ENCODE measurements around the gene EVA1A.

Gene EVA1A, protein sequence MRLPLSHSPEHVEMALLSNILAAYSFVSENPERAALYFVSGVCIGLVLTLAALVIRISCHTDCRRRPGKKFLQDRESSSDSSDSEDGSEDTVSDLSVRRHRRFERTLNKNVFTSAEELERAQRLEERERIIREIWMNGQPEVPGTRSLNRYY

DNA sequence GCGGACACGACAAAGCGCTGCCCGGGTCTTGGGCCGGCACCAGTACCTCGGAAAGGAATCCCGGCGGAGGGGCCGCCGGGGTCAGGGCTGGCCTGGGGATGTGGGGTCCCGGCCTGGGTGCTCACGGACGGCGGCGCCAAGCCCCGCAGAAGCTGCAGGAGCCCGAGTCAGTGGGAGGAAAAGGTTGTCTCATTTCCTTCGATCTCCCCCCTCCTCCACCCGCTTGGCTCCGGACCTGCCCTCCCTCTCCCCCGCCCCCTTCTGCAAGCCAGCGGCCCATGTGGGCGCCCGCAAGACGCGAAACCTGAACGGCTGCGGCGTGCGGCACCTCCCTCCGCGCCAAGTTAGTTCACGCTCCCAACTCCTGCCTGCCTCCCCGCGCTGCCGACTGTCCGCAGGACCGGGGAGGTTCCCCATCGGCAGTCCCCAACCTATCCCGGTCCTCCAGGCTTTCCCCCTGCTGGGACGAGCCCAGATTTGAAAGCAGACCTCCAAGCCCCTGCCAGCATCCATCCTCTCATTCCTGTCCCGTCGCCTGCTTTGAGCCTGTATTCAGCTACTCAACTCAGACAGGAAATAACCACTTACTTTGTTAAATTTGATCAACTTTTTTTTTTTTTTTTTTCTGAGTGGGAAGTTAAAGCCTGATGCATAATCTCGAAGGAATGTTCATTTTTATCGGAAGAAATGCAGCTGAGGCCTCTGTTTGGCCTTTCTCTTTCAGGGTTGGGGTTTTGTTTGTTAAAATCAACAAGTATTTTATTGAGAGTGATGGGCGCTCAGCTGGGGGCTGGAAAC is at the start of gene EVA1A:
TSS of gene EVA1A (minus strand) at position 172 of the 798 bp plus-strand sequence. CDS start 42,799 bp downstream, outside the sequence.
- DNase-seq: no peak

DNA sequence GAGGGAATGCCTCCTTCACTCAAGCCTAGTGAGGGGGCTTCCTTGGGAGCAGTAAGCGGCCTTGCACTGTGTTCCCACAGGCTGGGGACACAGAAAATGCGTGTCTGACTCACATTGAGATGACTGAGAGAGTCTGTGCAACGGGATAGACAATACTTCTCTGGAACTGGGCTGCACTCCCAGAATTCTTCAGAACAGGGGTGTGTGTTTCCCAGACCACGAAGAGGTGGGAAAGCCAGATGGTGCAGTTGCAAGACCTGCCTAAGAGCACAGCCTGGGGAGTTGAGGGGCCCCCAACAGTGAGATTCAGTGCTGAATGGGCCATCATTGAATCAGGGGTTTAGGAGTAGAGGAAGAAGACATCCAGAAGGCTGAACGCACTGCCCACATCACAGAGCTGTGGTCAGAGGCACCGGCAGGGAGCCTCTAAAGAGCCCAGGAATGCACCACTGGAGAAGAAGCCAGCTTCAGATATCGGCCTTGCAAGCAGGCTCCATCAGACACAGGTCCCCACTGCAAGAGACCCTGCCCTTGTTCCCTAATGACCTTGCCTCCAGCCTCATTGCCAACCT is 49.3 kb upstream of the EVA1A start:
- DNase-seq: no peak

DNA sequence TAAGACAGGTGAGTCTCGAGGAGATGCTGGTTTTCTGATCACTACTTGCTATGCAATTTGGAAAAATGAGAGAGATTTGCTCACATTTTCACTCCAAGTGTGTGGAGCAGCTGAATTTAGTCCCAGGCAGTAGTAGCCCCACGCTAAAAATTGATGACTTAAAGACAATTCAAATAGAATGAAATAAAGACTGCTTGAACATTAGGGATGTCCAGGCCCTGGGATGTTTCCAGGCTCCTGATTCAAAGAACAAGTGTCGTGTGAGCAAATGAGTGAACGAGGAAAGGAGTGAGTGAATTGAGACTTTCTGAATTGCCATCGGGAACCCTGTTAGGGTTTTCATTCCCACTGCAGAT is 48.6 kb upstream of the EVA1A start:
- no peak for DNase-seq

DNA sequence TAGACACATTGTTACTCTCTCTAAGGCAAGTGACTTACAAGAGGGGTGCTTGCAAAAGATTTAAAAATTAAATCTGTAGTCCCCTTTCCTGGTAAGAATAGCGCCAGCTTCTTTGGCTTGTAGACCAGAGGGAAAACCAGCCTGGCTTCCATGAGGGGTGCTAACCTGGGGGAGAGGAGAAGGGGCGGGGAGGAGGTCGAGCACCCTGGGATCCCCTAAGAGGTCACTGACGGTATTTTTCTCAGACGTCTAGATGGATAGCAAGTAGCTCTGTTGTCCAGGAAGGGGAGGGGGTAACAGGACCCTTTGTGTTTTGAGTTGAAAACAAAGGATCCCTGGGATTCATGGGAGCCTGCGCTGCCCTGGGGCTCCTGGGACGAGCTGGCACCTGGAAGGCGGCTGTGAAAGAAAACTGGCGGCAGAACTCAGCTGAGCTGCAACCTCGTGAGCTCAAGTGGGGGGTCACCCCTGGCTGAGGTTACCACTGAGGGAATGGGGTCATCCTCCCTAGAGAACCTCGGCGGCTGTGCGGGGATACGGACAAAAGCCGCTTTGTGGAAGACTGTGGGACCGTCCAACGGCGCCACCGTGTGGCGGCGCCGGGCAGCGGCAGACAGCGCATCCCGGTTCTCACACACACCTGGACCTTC is 48.1 kb upstream of the EVA1A start:
- peak; percentile 12 for DNase-seq

DNA sequence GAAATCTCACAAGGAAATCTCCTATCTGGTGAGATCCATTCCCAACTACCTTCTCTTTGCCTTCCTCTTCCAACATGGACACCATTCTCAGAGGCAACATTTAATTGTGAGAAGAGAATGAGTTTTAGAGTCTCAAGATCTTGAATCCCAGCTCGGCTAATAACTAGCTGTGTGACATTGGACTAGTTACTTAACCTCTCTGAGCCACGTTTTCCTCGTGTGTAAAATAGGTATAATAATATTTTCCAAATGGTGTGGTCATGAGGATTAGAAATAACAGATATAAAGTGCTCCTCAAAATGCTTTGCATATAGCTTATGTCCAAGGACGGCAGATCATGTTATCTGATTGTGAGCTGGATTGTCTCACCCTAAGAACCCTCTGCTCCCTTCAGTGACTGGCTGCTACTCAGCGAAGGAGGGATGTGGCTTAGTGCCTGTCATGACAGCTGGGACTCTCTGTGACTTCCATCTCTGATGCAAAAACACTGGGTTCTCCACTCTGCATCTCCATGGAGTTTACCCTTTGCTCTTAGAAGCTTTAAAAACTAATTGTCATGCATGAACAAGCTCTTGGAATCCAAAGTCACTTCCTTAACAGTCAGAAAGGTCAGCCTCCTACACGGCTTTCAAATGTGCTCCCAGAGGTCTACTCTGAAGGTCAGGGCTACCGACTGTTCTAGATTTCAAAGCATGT is 47.4 kb upstream of the EVA1A start:
- no peak for DNase-seq

DNA sequence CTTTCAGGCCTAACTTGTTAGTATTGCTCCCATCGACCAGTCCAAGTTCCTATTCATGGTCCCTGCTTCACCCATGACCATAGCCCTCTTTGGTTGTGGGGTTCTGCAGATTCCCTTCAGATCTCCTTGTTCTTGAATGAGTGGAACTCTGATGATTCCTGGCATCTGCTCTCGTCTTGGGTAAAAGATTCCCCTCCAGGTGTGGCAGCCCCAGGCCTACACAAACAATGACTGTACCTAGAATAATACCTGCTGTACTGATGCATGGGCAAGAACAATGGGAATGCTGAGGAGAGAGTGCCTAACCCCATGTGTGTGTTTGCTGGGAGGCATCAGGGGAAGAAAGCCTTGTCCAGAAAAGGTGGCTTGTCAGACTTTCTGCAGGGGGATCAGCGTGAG is 46.7 kb upstream of the EVA1A start:
- no peak for DNase-seq

DNA sequence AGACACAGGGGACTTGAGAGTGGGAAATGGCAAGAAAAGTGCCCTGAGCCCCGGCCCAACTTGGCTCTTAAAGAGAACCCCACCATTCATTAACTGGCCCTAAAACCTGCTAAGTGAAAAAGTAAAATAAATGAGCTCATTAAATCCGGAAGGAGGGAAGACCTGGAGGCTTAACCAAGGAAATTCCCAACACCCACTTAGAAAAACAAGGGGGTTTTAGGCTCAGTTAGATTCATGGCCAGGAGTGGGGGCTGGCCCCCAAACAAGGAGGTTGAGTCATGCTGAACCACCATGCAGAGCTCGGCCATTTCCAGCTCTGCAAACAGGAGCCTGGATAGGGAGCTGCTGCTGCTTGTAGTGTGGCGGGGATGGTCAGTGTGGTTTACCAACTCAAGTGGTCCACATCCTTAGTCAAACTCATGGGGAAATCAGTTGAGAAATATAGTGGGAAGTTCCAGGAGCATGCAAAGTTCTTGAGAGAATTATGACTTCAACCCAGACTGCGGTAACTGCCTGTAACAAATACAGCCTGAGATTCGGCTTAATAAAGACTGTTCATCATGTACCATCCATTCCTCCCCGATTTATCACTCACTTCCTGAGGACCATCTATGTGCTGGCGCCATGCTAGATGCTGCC is 46.1 kb upstream of the EVA1A start:
- DNase-seq: no peak

DNA sequence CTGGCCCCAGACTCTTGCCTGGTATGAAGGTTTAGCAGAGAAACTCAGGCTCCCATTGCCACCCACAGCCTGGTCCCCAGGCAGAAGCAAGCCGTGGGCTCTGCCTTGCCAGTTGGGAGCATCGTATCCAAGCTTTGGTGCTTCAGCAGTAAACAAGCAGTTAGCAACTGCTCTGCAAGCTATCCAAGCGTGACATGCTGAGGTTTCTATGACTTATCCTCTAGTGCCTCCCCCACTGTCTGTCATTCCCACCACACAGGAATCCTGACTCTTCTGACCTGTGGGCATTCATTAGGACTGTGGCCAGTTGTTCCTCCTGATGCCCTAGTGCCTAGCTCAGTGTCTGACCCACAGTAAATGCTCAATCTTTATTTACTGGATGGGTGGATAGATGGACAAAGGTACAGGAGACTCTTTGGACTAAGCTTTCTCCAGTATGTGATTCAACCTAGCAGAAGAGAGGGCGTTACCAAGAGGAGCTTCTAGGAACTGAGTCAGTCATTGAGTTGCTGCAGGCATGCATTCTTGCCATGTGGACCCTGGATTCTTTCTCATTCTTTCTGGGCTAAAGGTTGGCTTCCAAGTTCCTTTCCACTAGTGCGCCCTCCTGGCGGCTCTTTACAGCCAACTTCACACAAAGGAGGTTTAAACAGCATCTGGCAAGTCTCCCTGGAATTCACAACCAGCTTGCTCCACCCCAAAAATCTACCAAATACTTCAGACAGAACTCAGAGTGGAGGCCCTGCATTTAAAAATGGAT is 45.2 kb upstream of the EVA1A start:
- no peak for DNase-seq

DNA sequence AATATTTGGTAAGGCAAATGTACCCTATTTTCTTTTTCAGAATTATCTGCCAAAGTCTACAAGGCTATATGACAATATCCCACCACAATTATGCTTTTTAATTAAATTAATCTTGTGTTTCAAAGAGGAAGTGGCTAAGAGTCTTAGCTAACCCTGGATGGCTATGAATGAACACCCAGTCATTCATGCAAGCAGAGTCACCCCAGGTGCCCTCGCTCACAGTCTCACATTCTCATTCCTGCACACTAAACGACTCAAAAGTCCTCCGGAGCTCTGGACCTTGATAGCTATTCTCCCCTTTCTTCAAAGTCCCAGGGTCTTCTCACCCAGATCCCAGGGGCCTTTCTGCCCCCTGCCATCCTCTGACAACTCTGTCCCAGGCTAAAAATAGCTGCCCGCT is 43.7 kb upstream of the EVA1A start:
- no peak for DNase-seq

DNA sequence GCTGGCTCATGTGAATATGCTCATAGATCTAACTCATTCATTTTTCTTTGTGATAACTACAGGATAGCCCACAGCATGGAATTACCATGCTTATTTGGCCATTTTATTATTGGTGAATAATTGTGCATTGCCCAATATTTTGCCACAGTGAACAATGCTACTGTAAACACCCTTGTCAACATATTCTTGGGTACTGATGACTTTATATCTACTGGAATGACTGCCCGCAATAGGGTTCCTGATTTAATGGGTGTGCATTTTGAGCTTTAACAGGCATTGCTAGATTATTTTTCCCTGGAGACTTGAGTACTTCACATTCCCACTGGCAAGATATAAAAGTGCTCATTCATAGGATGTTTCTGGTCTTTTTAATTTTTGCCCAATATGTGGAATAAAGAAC is 42.7 kb upstream of the EVA1A start:
- DNase-seq: no peak

DNA sequence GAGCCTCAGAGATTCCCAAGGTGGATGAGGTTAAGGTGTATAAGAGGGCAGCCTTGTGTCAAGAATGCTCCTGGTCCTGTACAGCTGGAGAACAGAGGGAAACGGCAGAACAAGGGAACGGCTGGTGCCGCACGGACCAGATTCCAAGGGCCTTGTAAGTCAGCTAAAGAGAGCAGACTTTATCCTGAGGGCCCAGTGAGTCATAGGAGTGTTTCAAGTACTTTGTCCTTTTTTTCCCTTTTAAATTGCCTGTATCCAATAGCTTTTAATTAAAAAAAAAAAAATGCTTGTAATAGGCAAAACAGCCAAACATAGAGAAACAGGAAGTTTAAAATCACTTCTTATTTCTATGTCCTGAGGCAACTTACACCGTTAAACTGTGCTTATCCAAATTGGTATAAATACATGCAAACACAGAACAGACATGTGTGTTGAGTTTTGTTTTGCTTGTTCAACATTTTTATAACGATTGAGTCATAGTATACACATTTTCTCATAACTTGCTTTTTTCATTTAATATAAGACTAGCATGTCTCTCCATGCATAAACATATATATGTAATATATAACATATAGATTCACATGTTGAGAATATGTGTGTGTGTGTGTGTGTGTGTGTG is 42.1 kb upstream of the EVA1A start:
- no peak for DNase-seq

DNA sequence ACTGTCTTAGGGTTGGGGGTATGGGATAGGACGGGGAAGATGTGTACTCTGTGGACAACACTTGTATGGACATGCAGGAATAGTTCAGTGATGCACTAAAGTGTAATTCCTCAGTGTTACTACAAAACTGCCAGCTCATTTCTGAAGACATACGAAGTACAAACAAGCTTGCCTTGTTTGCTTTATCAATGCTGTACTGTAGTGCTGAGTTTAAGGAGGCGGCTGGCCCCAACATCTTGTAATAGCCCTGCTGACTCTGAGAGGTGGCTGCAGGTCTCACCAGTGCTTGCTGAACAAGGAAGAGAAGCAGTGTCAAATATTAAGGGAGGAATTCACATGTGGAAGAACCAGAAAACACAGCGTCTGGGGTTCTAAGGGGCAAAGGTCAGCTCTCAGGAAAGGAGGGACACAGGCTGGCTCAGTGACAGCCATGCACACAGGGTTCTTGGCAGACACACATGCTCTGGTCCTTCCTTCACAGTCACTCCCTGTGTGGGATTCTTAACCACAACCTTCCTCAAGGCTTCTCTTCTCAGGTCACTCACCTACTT is 39.8 kb upstream of the EVA1A start:
- no peak for DNase-seq

DNA sequence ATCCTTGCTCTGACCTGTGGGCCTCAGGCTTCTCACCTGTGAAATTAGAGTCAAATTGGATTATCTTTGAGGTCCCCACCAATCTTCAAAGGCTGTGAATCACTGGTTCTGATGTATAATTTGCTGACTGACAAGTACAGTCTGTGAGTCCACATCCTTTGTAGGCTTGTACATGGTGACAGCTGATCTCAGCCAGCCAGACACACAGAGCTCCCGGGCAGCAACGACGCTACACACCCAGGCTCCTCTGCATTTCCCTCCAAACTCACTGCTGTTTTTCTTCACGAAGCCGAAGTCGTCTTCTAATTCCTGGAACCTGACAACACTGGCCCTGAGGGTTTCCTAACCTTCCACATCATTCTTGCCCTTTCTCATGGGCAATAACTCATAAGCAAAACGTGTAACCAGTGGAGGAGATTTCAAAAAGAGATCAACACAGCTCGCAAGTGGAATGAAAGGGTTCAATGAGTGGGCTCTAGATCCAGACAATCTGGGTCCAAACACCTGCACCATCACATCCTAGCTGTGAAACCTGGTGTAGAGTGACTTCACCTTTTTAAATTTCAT is 37.9 kb upstream of the EVA1A start:
- DNase-seq: no peak

DNA sequence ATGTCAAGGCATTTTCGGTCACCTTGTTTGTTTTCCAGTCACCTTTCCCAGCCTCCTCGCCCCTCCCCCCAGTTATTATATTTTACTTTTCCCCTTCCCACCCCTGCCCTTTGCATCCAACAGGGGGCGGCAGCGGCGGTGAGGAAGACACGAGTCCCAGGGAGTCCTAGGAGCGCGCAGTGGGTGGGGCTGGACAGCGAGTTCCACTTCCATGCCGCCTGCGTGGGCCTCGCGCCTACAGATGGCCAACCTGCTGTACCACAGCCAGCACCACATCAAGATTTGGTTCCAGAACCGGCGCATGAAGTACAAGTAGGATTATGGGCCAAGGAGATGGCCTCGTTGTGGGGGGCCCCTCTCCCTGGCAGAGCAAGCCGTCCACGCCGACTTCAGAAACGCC is 37.2 kb upstream of the EVA1A start:
- no peak for DNase-seq

DNA sequence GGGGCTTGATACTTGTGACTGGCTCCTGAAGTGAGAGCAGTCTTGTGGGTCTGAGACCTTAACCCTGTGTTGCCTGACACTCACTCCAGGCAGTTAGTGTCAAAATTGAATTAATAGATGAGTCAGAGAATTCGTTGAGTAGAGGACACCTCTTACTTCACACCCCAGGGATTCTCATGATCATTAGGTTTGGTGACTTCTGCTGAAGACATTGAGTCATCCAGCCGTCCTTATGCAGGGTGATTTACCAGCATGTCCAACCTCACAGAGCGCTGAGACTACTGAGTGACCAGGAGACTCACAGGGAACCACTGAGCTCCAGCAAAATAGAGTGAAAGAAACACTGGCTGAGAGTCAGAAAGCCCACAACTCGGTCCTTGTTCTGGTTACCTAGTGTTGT is 36.0 kb upstream of the EVA1A start:
- no peak for DNase-seq

DNA sequence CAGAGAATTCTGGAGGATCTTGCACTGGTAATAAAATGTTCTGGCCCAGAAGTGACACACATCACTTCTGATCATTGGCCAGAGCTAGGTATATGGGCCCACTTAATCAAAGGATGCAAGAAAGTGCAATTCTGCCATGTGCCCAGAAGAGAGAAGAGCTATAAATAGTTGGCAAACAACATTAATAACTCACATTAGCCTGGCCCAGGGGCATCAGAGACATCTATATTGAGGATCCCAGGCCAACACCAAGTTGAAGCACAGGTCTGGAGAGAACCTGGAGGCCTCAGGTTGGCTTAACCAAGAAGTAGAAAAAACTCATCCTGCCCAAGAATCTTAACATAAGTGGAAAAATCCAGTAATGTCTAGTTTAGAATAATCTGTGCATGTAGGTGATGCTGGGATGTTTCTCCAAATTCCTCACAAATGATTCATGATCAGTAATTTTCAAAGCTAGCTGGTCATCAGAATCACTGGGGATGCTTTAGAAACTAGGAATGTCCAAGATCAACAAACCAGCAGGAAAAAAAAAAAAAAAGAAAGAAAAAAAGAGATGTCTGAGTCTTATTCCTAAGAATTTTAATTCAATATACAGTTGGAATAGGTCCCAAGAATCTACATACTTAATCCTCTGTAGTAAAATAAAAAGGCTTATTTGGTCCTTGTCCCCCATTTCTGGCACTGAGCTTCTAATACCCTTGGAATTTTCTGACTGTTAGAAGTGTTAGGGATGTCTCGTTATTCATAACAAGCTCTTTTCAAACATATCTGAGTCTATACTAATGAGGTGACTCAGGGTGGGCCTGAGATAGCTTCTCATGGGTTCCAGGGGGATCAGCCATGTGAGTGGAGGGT is 35.0 kb upstream of the EVA1A start:
- no peak for DNase-seq

DNA sequence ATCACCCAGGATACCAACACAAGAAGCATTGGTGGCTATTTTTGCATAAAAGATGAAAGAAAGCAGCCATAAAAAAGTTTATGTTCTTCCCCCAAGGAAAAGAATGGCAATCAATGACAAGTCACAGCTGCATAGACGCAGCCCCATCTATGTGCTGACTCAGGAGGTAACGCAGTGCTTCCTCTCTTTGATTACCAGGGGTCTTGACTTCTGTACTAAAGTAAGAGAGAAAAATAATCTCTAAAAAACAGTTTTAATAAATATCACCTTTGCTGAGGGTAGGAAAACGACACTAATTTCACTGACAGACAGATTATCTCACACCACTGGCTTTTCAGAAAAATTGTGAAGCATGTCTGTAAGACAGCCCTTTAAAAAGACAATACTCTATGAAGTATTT is 33.9 kb upstream of the EVA1A start:
- no peak for DNase-seq

DNA sequence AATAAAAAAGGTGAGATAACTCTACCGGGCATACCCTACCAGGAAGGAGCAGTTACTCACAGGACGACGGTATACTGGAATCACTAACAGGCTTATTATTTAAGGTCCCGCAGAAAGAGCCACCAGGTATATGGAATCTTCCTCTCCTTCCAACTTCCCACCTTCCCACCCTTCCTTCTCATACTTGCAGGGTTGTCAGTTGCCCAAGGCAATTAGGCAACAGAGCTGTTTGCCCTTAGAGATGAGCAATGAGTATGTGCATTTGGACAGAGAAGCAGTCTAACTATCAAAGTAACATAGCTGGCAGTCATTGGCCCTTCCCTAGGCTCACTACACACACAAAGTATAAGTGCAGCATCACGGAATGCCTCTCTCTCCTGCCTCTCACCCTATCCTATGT is 32.1 kb upstream of the EVA1A start:
- DNase-seq: no peak

DNA sequence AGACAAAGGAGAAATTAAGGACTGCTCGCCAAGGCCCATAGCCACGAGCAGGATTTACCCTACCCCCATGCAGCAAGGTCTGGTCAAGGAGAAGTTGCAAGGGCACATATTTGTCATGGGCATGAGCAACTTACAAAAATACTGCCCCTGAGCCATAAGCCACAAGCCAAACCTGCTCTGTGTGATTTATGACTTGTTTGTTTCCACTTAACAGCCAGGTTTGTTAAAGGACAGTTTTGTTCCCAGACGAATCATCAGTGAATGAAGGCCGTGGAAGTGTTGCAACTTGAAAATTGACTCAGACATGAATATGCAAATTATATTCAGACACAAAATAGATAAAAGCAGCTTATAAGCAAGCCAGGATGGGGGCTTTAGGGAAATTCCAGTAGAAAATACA is 31.3 kb upstream of the EVA1A start:
- DNase-seq: no peak

All from hematopoietic multipotent progenitor cell treated with erythropoietin and hydrocortisone succinate and interleukin-3 and kit ligand, for 8 days (in vitro differentiated cells).